SK-MEL-5 (cell line): Measurements from ENCODE around the gene NMS. TPM values are rescaled to one million over a fixed set of nuclear protein-coding genes. Genes with fewer than 3 reads are reported as not detected.
"Not testable (repeated sequence)": the region's sequence is repeated elsewhere in the genome, so short reads cannot be mapped to it uniquely, and the experiment has no call there.

Experiments
- DNase-seq: peaks from one replicate; pipeline ENCODE4 v3.0.0-alpha.2; 2016; ENCODE audit warnings: low read depth, low spot score
- in situ Hi-C: cut with HindIII; loops from 2 replicates; pipeline ENCODE4 v1.10.0; 2016; ENCODE audit warnings: low sequenced_read_pairs, high pct_unique_total_duplicates, low pct_unique_long_range_greater_than_20kb
- polyA plus RNA-seq, 2 experiments: library from polyadenylated mRNA; depleted of rRNA; stranded (reverse); fragments of >200 nt; gene quantifications; 2 replicates each; pipeline ENCODE4 v1.2.3, GENCODE V29; 2015
- total RNA-seq: library from RNA; depleted of rRNA; stranded (reverse); fragments of >200 nt; shearing (Covaris generic); gene quantifications from 2 replicates; pipeline ENCODE4 v1.2.3, GENCODE V29; 2014; rRNA removed

Gene NMS
- total RNA-seq: not detected in 2 replicates
- polyA plus RNA-seq (2015; cell fraction: cytosol; rRNA removed): not detected in 2 replicates
- polyA plus RNA-seq (2015; cell fraction: nucleus; rRNA removed): not detected in 2 replicates

GRCh38 chr2:100470182-100470581 is at the start of gene NMS:
Gene NMS (plus strand): TSS chr2:100470482. CDS start chr2:100470489, 7 bp downstream.
- in situ Hi-C loops: no loop called here
- DNase-seq: no peak

- in situ Hi-C loops: no loop called here
- peak; percentile 71 for DNase-seq
Observed at GRCh38 chr2:100422320-100423055, 47.8 kb upstream of the NMS start.

GRCh38 chr2:100423631-100424030 is 46.7 kb upstream of the NMS start:
- in situ Hi-C loops: no loop called here
- DNase-seq: no peak

GRCh38 chr2:100424277-100424875 is 45.9 kb upstream of the NMS start:
- in situ Hi-C loops: no loop called here
- no peak for DNase-seq

GRCh38 chr2:100425107-100425506 is 45.2 kb upstream of the NMS start:
- no peak for DNase-seq
- in situ Hi-C loops: no loop called here

GRCh38 chr2:100425573-100426383 is 44.5 kb upstream of the NMS start:
- DNase-seq: no peak
- in situ Hi-C loops: no loop called here

- in situ Hi-C loops: no loop called here
- DNase-seq: no peak
Observed at GRCh38 chr2:100426384-100426720, 43.9 kb upstream of the NMS start.

GRCh38 chr2:100427111-100427510 is 43.2 kb upstream of the NMS start:
- no peak for DNase-seq
- in situ Hi-C loops: no loop called here

GRCh38 chr2:100427627-100428258 is 42.5 kb upstream of the NMS start:
- in situ Hi-C loops: no loop called here
- DNase-seq: peak; percentile 71

- in situ Hi-C loops: no loop called here
- no peak for DNase-seq
Observed at GRCh38 chr2:100429726-100430125, 40.6 kb upstream of the NMS start.

- no peak for DNase-seq
- in situ Hi-C loops: no loop called here
Observed at GRCh38 chr2:100437751-100438150, 32.5 kb upstream of the NMS start.

- DNase-seq: no peak
- in situ Hi-C loops: no loop called here
Observed at GRCh38 chr2:100446696-100447095, 23.6 kb upstream of the NMS start.

- DNase-seq: no peak
- in situ Hi-C loops: no loop called here
Observed at GRCh38 chr2:100451092-100451491, 19.2 kb upstream of the NMS start.

- DNase-seq: no peak
- in situ Hi-C loops: no loop called here
Observed at GRCh38 chr2:100451734-100452133, 18.5 kb upstream of the NMS start.

- in situ Hi-C loops: no loop called here
Observed at GRCh38 chr2:100453853-100454252, 16.4 kb upstream of the NMS start.

GRCh38 chr2:100456357-100456756 is 13.9 kb upstream of the NMS start:
- DNase-seq, in situ Hi-C loops: not testable (repeated sequence)

More at GRCh38 chr2:100453853-100454252, 16.4 kb upstream of the NMS start:
- DNase-seq: no peak

GRCh38 chr2:100460904-100461530 is 9.3 kb upstream of the NMS start:
- DNase-seq: no peak
- in situ Hi-C loops: no loop called here
